H9 (cell line): ENCODE results near the gene SNUPN. TPM values are rescaled to one million over a fixed set of nuclear protein-coding genes. Genes with fewer than 3 reads are reported as not detected.
"Not testable (repeated sequence)": the region's sequence is repeated elsewhere in the genome, so short reads cannot be mapped to it uniquely, and the experiment has no call there.

Source experiments
- DNase-seq: peaks from one replicate; pipeline ENCODE4 v3.0.0-alpha.2; 2017
- H2AFZ ChIP-seq: one replicate; pipeline ENCODE4 v1.6.1; 2013; ENCODE audit warnings: mild to moderate bottlenecking, low read length, control low read depth, moderate library complexity
- H2AK5ac ChIP-seq: 2 replicates; pipeline ENCODE4 v1.6.1; 2013; ENCODE audit warnings: low read length, control low read depth, mixed read lengths; ENCODE audit not compliant: insufficient read length
- H2BK120ac ChIP-seq: one replicate; pipeline ENCODE4 v1.6.1; 2013; ENCODE audit warnings: low read depth, mild to moderate bottlenecking, low read length, control low read depth, inconsistent platforms; ENCODE audit not compliant: poor library complexity, severe bottlenecking
- H2BK12ac ChIP-seq: 2 replicates; pipeline ENCODE4 v1.6.1; 2013; ENCODE audit warnings: low read length, control low read depth, mixed read lengths, low read depth; ENCODE audit not compliant: insufficient read length
- H2BK15ac ChIP-seq: 2 replicates; pipeline ENCODE4 v1.6.1; 2013; ENCODE audit warnings: low read depth, low read length, control low read depth
- H2BK20ac ChIP-seq: one replicate; pipeline ENCODE4 v1.6.1; 2013; ENCODE audit warnings: low read depth, mild to moderate bottlenecking, low read length, control low read depth, inconsistent platforms; ENCODE audit not compliant: poor library complexity, severe bottlenecking
- H2BK5ac ChIP-seq: 2 replicates; pipeline ENCODE4 v1.6.1; 2013; ENCODE audit warnings: low read length, control low read depth, mixed read lengths; ENCODE audit not compliant: insufficient read length
- H3K14ac ChIP-seq: 2 replicates; pipeline ENCODE4 v1.6.1; 2013; ENCODE audit warnings: low read length, control low read depth; ENCODE audit not compliant: insufficient read depth
- H3K18ac ChIP-seq: 2 replicates; pipeline ENCODE4 v1.6.1; 2013; ENCODE audit warnings: low read depth, mild to moderate bottlenecking, mixed read lengths, low read length, control low read depth; ENCODE audit not compliant: insufficient read length
- H3K23ac ChIP-seq: 2 replicates; pipeline ENCODE4 v1.6.1; 2013; ENCODE audit warnings: low read length, control low read depth, mixed read lengths, low read depth; ENCODE audit not compliant: insufficient read length
- H3K23me2 ChIP-seq: 2 replicates; pipeline ENCODE4 v1.6.1; 2013; ENCODE audit warnings: low read depth, mild to moderate bottlenecking, mixed read lengths, low read length, control low read depth; ENCODE audit not compliant: insufficient read length, poor library complexity, severe bottlenecking
- H3K27ac ChIP-seq: 2 replicates; pipeline ENCODE4 v1.5.1; 2013; ENCODE audit warnings: low read length, control low read depth, mixed read lengths, low read depth; ENCODE audit not compliant: insufficient read length
- H3K27me3 ChIP-seq: 2 replicates; pipeline ENCODE4 v1.6.1; 2013; ENCODE audit warnings: low read length, control low read depth, inconsistent platforms; ENCODE audit not compliant: insufficient read depth
- H3K4ac ChIP-seq: 2 replicates; pipeline ENCODE4 v1.6.1; 2013; ENCODE audit warnings: low read depth, mild to moderate bottlenecking, control low read depth, inconsistent platforms, low read length, moderate library complexity
- H3K4me1 ChIP-seq: 2 replicates; pipeline ENCODE4 v1.6.1; 2013; ENCODE audit warnings: low read length, control low read depth, inconsistent platforms; ENCODE audit not compliant: insufficient read depth
- H3K4me2 ChIP-seq: 2 replicates; pipeline ENCODE4 v1.6.1; 2013; ENCODE audit warnings: low read length, control low read depth, mixed read lengths; ENCODE audit not compliant: insufficient read length, insufficient read depth
- H3K56ac ChIP-seq: 2 replicates; pipeline ENCODE4 v1.6.1; 2013; ENCODE audit warnings: low read depth, mild to moderate bottlenecking, mixed read lengths, low read length, control low read depth; ENCODE audit not compliant: insufficient read length
- H3K79me1 ChIP-seq: 2 replicates; pipeline ENCODE4 v1.6.1; 2013; ENCODE audit warnings: low read depth, mild to moderate bottlenecking, moderate library complexity, low read length, control low read depth, inconsistent platforms; ENCODE audit not compliant: insufficient read depth, poor library complexity, severe bottlenecking
- H3K79me2 ChIP-seq: 2 replicates; pipeline ENCODE4 v1.6.1; 2013; ENCODE audit warnings: low read length, control low read depth, inconsistent platforms; ENCODE audit not compliant: insufficient read depth
- H3K9ac ChIP-seq: 2 replicates; pipeline ENCODE4 v1.6.1; 2013; ENCODE audit warnings: low read length, control low read depth, mixed read lengths; ENCODE audit not compliant: insufficient read length; ENCODE audit errors: extremely low read depth
- H3K9me3 ChIP-seq: one replicate; pipeline ENCODE4 v1.6.1; 2013; ENCODE audit warnings: low read depth, low read length, inconsistent platforms; ENCODE audit not compliant: control insufficient read depth
- H3T11ph ChIP-seq: one replicate; pipeline ENCODE4 v1.6.1; 2013; ENCODE audit warnings: mild to moderate bottlenecking, low read length, control low read depth, inconsistent platforms
- H4K20me1 ChIP-seq: one replicate; pipeline ENCODE4 v1.6.1; 2013; ENCODE audit not compliant: control insufficient read depth, insufficient read length, insufficient read depth
- H4K5ac ChIP-seq: 2 replicates; pipeline ENCODE4 v1.6.1; 2013; ENCODE audit warnings: low read depth, mild to moderate bottlenecking, mixed read lengths, low read length, control low read depth; ENCODE audit not compliant: insufficient read length
- H4K8ac ChIP-seq: replicated peaks from 2 replicates; pipeline ENCODE4 v1.6.1; 2013; ENCODE audit warnings: low read length, control low read depth, mixed read lengths, low read depth; ENCODE audit not compliant: insufficient read length
- H4K91ac ChIP-seq: 2 replicates; pipeline ENCODE4 v1.6.1; 2013; ENCODE audit warnings: low read depth, mild to moderate bottlenecking, moderate library complexity, mixed read lengths, low read length, control low read depth; ENCODE audit not compliant: insufficient read length
- H3K27ac Mint-ChIP-seq, 3 experiments: 2 replicates in 2 of 3; 3 replicates in 1 of 3; pipeline ENCODE4 v1.8.0; 2020 to 2021; ENCODE audit warnings: mixed read lengths in 3 of 3, mild to moderate bottlenecking in 1 of 3, moderate library complexity in 1 of 3
- H3K27me3 Mint-ChIP-seq: 2 replicates; pipeline ENCODE4 v1.8.0; 2021; ENCODE audit warnings: low read depth, mild to moderate bottlenecking, moderate library complexity, mixed read lengths
- H3K36me3 Mint-ChIP-seq, 3 experiments: 2 replicates in 2 of 3; 3 replicates in 1 of 3; pipeline ENCODE4 v1.8.0; 2020 to 2021; ENCODE audit warnings: low read depth in 3 of 3, mixed read lengths in 3 of 3; ENCODE audit not compliant: insufficient read depth in 1 of 3
- H3K4me1 Mint-ChIP-seq, 2 experiments: 2 replicates each; pipeline ENCODE4 v1.8.0; 2020; ENCODE audit warnings: mixed read lengths in 2 of 2
- H3K4me3 Mint-ChIP-seq, 2 experiments: 2 replicates in 1 of 2; 3 replicates in 1 of 2; pipeline ENCODE4 v1.8.0; 2020 to 2021; ENCODE audit warnings: mild to moderate bottlenecking in 2 of 2, mixed read lengths in 2 of 2, moderate library complexity in 1 of 2
- H3K9me3 Mint-ChIP-seq, 2 experiments: 2 replicates in 1 of 2; 3 replicates in 1 of 2; pipeline ENCODE4 v1.8.0; 2020; ENCODE audit warnings: mild to moderate bottlenecking in 2 of 2, mixed read lengths in 2 of 2, moderate library complexity in 1 of 2
- WGBS: extraction: QIAGEN DNeasy Blood & Tissue Kit; methylation state at CpG from one replicate; pipeline ENCODE4 v1.1.7; 2013; ENCODE audit warnings: missing lambda C conversion rate, low lambda C conversion rate, mixed read lengths; ENCODE audit not compliant: insufficient read length; ENCODE audit errors: extremely low coverage; 5-methylcytosine and 5-hydroxymethylcytosine counted together
- total RNA-seq: library from RNA; stranded (reverse); gene quantifications from 2 replicates; pipeline ENCODE4 v1.2.1, GENCODE V29; 2021

Gene SNUPN
- total RNA-seq, 1 experiment from 2014 or later, result 32.7 TPM

GRCh38 chr15:75558955-75559354 lies 66.6 kb downstream of the SNUPN start:
- H3K4me2 ChIP-seq, H3T11ph ChIP-seq, H2BK5ac ChIP-seq, H3K79me2 ChIP-seq, H3K9ac ChIP-seq, H2AK5ac ChIP-seq, H3K9me3 ChIP-seq, H3K27ac ChIP-seq, H2BK20ac ChIP-seq, H2BK12ac ChIP-seq, H4K5ac ChIP-seq, H2BK15ac ChIP-seq, H4K8ac ChIP-seq, H3K23ac ChIP-seq, H4K20me1 ChIP-seq, H3K4me1 ChIP-seq, H3K27me3 Mint-ChIP-seq, H3K79me1 ChIP-seq, H2BK120ac ChIP-seq, H3K23me2 ChIP-seq, H3K18ac ChIP-seq, H3K56ac ChIP-seq, H3K27ac Mint-ChIP-seq, H4K91ac ChIP-seq, DNase-seq, H3K4me1 Mint-ChIP-seq, H3K4ac ChIP-seq, H3K4me3 Mint-ChIP-seq, H3K27me3 ChIP-seq, H2AFZ ChIP-seq, H3K9me3 Mint-ChIP-seq, H3K14ac ChIP-seq: not testable (repeated sequence)
- no CpG with 5 or more reads among the region's 28 CpGs for WGBS
- peaks cover 14 to 31% (median 23%) of the 10 kb centered on the region in 3 experiments; a peak in 6 of 7 replicates for H3K36me3 Mint-ChIP-seq
